Left lung (tissue), 10 donors: ENCODE data around the gene BTBD9. TPM values are rescaled to one million over a fixed set of nuclear protein-coding genes. Genes with fewer than 3 reads are reported as not detected.

Experiments
- ATAC-seq: fragments of 200-7000 bp; cut with Tn5 transposase; one replicate; pipeline ENCODE4 v1.9.1; 2020; ENCODE audit warnings: moderate library complexity
- DNase-seq, 4 donors: peaks; one replicate each; pipeline ENCODE4 v3.0.0-alpha.2; 2013 to 2020
- H3K27ac ChIP-seq, 2 donors: fragments of 200-600 bp; sonication (generic) in 1 of 2; one replicate each; pipeline versions ENCODE4 v1.5.0 to v1.8.0; 2020 to 2021
- H3K27me3 ChIP-seq, 2 donors: fragments of 200-600 bp; sonication (generic) in 1 of 2; one replicate each; pipeline versions ENCODE4 v1.5.0 to v1.8.0; 2020 to 2021
- H3K36me3 ChIP-seq, 2 donors: fragments of 200-600 bp; sonication (generic) in 1 of 2; one replicate each; pipeline versions ENCODE4 v1.5.0 to v1.8.0; 2020 to 2021
- H3K4me1 ChIP-seq, 2 donors: fragments of 200-600 bp; one replicate each; pipeline ENCODE4 v1.8.0; 2021
- H3K4me3 ChIP-seq, 2 donors: fragments of 200-600 bp; sonication (generic) in 1 of 2; one replicate each; pipeline versions ENCODE4 v1.5.0 to v1.8.0; 2020 to 2021; ENCODE audit warnings: mild to moderate bottlenecking in 1 of 2
- H3K9me3 ChIP-seq, 2 donors: fragments of 200-600 bp; sonication (generic) in 1 of 2; one replicate each; pipeline versions ENCODE4 v1.5.0 to v1.8.0; 2020 to 2021
- CTCF ChIP-seq, 2 donors: fragments of 200-600 bp; sonication (generic) in 1 of 2; IDR thresholded peaks; one replicate each; pipeline versions ENCODE4 v1.5.0 to v1.8.0; 2021; ENCODE audit warnings: antibody characterized with exemption in 2 of 2
- intact Hi-C, 2 donors: fragments of 100-400 bp; cut with DNase I; formaldehyde crosslinking; loops; one replicate each; pipeline versions ENCODE4 v1.11.2 to v1.14.2; 2022
- polyA plus RNA-seq, 6 donors: library from polyadenylated mRNA; unstranded; fragments of 120-200 nt; gene quantifications; one replicate each; pipeline ENCODE4 v1.2.1, GENCODE V29; 2013; ENCODE audit not compliant: insufficient read length in 6 of 6
- total RNA-seq, 2 donors: library from RNA; stranded (reverse); fragmentation: NEBNext Ultra II Directional; extraction: Animal tissue kit (Norgen Biotek cat#: 25700); gene quantifications; one replicate each; pipeline ENCODE4 v1.2.1, GENCODE V29; 2021
- donor health status: DM: no; HTN: yes; CAD: no.
- donor health status: DM: no; HTN: no; CAD: no.

Gene BTBD9
- total and polyA plus RNA-seq, 8 donors, result 14.2 to 44.0 (median 16.0) TPM

- no peak overlapping the region for H3K27ac ChIP-seq
- DNase-seq, result no peak
- intact Hi-C loops, result no loop called here
- no peak for TF ChIP-seq CTCF (IDR thresholded peaks at IDR 0.05)
- ATAC-seq, result no peak
- H3K4me1 ChIP-seq, result no peaks in the 10 kb centered on the region
- H3K9me3 ChIP-seq, result no peaks in the 10 kb centered on the region
- no peaks in the 10 kb centered on the region for H3K27me3 ChIP-seq
- H3K36me3 ChIP-seq, result peaks cover 0 to 6% of the 10 kb centered on the region in 2 donors
- H3K4me3 ChIP-seq, result no peak overlapping the region
Measured at GRCh38 chr6:38650207-38650752, 10.6 kb upstream of the BTBD9 start.

GRCh38 chr6:38649744-38650143 is 10.0 kb upstream of the BTBD9 start:
- intact Hi-C loops, result no loop called here
- ATAC-seq (no peak), DNase-seq (no peak)
- H3K36me3 ChIP-seq, result peaks cover 0 to 2% of the 10 kb centered on the region in 2 donors
- no peaks in the 10 kb centered on the region for H3K27me3 ChIP-seq
- H3K27ac ChIP-seq, result no peak overlapping the region
- TF ChIP-seq CTCF (IDR thresholded peaks at IDR 0.05), result no peak
- no peaks in the 10 kb centered on the region for H3K4me1 ChIP-seq
- no peak overlapping the region for H3K4me3 ChIP-seq
- H3K9me3 ChIP-seq, result no peaks in the 10 kb centered on the region

GRCh38 chr6:38648629-38649028 is 8.9 kb upstream of the BTBD9 start:
- no peak for DNase-seq
- intact Hi-C loops, result no loop called here

GRCh38 chr6:38646166-38646878 is 6.6 kb upstream of the BTBD9 start:
- H3K36me3 ChIP-seq, result no peaks in the 10 kb centered on the region
- no peaks in the 10 kb centered on the region for H3K27me3 ChIP-seq
- H3K4me3 ChIP-seq, result no peak overlapping the region
- H3K27ac ChIP-seq, result no peak overlapping the region
- DNase-seq, result no peak
- no peak for ATAC-seq
- no peaks in the 10 kb centered on the region for H3K9me3 ChIP-seq
- no peak for TF ChIP-seq CTCF (IDR thresholded peaks at IDR 0.05)
- intact Hi-C loops, result no loop called here
- H3K4me1 ChIP-seq, result peaks cover 0 to 2% of the 10 kb centered on the region in 2 donors

More at GRCh38 chr6:38648629-38649028, 8.9 kb upstream of the BTBD9 start:
- Histone ChIP-seq H3K4me1 (no peaks in the 10 kb centered on the region), H3K36me3 (no peaks in the 10 kb centered on the region), H3K9me3 (no peaks in the 10 kb centered on the region), H3K4me3 (no peak overlapping the region), H3K27ac (no peak overlapping the region), H3K27me3 (no peaks in the 10 kb centered on the region)
- ATAC-seq, result no peak
- no peak for TF ChIP-seq CTCF (IDR thresholded peaks at IDR 0.05)

- Histone ChIP-seq H3K27me3 (no peaks in the 10 kb centered on the region), H3K27ac (no peak overlapping the region), H3K9me3 (no peaks in the 10 kb centered on the region), H3K4me3 (no peak overlapping the region), H3K4me1 (peaks cover 0 to 12% of the 10 kb centered on the region in 2 donors), H3K36me3 (no peaks in the 10 kb centered on the region)
- ATAC-seq (no peak), DNase-seq (peak in 1 of 4 donors; percentile 5)
- no peak for TF ChIP-seq CTCF (IDR thresholded peaks at IDR 0.05)
- intact Hi-C loops, result no loop called here
Measured at GRCh38 chr6:38644951-38645350, 5.2 kb upstream of the BTBD9 start.
